Ascending aorta (tissue), 2 donors: ENCODE measurements around the gene MRRF. TPM values are rescaled to one million over a fixed set of nuclear protein-coding genes. Genes with fewer than 3 reads are reported as not detected.
"Not testable (repeated sequence)": the region's sequence is repeated elsewhere in the genome, so short reads cannot be mapped to it uniquely, and the experiment has no call there.

ENCODE experiments used
- DNase-seq, 2 donors: peaks; one replicate each; pipeline ENCODE4 v3.0.0-alpha.2; 2019; ENCODE audit warnings: low spot score in 2 of 2
- H3K27ac ChIP-seq, 2 donors: fragments of 200-600 bp; sonication (generic); one replicate each; pipeline ENCODE4 v1.5.1; 2016 to 2017; ENCODE audit warnings: mild to moderate bottlenecking in 1 of 2
- H3K27me3 ChIP-seq: fragments of 200-600 bp; sonication (generic); one replicate; pipeline ENCODE4 v1.5.1; 2017
- H3K36me3 ChIP-seq, 2 donors: fragments of 200-600 bp; sonication (generic); one replicate each; pipeline ENCODE4 v1.5.1; 2016
- H3K4me1 ChIP-seq, 2 donors: fragments of 200-600 bp; sonication (generic); one replicate each; pipeline ENCODE4 v1.5.1; 2016 to 2017; ENCODE audit warnings: mild to moderate bottlenecking in 1 of 2
- H3K4me3 ChIP-seq, 2 donors: fragments of 200-600 bp; sonication (generic); one replicate each; pipeline ENCODE4 v1.5.1; 2016 to 2017; ENCODE audit warnings: mild to moderate bottlenecking in 1 of 2
- H3K9me3 ChIP-seq, 2 donors: fragments of 200-600 bp; sonication (generic); one replicate each; pipeline ENCODE4 v1.5.1; 2016
- CTCF ChIP-seq, 3 experiments: fragments of 200-600 bp in 2 of 3; fragments of 450-650 bp in 1 of 3; sonication (generic) in 2 of 3; IDR thresholded peaks; one replicate each; pipeline ENCODE4 v1.5.1; 2016 to 2019; ENCODE audit warnings: antibody characterized with exemption in 3 of 3, mild to moderate bottlenecking in 1 of 3, moderate library complexity in 1 of 3
- intact Hi-C: fragments of 100-400 bp; cut with DNase I; formaldehyde crosslinking; loops from one replicate; pipeline ENCODE4 v1.15.1; 2023
- total RNA-seq: library from RNA; depleted of rRNA; stranded (reverse); fragments of >200 nt; gene quantifications from one replicate; pipeline ENCODE4 v1.1.0, GENCODE V29; 2016

The MRRF gene
- total RNA-seq, 1 donor from 2014 or later: 16.1 TPM

DNA sequence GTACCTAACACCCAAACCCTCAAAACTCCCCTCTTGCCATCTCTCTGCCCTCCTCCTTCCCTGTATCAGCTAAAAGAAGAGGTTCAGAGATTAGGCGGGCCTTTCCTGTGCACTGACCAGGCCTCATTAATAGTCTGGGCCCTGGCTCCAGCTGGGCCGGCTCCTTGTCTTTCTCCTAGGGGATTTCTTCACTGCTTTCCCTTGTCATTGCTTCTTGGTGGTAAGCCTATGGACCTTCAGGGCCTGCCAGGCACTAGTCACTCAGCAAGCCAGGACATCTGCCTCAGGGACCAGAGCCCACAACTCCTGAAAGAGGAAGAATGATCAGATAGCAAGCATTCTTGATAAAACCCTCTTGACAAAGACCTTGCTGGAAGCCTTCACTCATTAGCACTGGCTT is 50.9 kb downstream of the MRRF start:
- no peak for DNase-seq
- Histone ChIP-seq H3K27me3 (no peaks in the 10 kb centered on the region), H3K36me3 (peaks cover 16 to 25% of the 10 kb centered on the region in 2 donors), H3K4me1 (peaks cover 0 to 3% of the 10 kb centered on the region in 2 donors), H3K4me3 (no peak overlapping the region), H3K9me3 (no peaks in the 10 kb centered on the region), H3K27ac (no peak overlapping the region)
- no peak for TF ChIP-seq CTCF (IDR thresholded peaks at IDR 0.05)
- intact Hi-C loops: no loop called here

GRCh38 chr9:122318284-122318683 is 53.6 kb downstream of the MRRF start:
- intact Hi-C loops: no loop called here
- TF ChIP-seq CTCF (IDR thresholded peaks at IDR 0.05): no peak
- H3K27ac ChIP-seq: peak overlapping the region; percentile 22 to 31
- no peak overlapping the region for H3K4me3 ChIP-seq
- peaks cover 17 to 26% of the 10 kb centered on the region in 2 donors for H3K36me3 ChIP-seq
- no peak for DNase-seq
- no peaks in the 10 kb centered on the region for H3K9me3 ChIP-seq
- H3K4me1 ChIP-seq: peaks cover 0 to 3% of the 10 kb centered on the region in 2 donors
- no peaks in the 10 kb centered on the region for H3K27me3 ChIP-seq

DNA sequence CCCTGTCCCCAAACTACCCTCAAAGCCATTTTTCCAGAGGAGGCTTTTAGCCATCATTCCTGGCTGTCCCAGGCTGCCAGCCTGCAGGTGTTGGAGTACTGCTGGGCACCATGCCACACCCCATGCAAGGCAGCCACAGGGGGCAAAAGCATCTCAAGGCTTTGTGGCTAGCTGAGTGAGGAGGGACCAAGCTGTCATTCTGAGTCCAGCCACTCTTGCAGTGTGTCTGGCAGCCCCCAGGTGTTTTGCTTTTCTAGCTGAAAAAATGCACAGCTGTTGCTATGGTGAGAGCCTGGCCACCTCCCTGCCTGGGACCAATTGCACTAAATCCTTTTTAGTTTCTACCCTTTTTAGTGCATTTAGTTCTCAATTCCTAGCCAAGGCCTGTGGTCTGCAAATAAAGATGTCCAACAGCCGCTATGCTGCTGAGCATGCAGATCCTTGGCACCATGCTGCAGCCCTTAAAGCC is 55.8 kb downstream of the MRRF start:
- Histone ChIP-seq H3K9me3 (no peaks in the 10 kb centered on the region), H3K27ac (no peak overlapping the region), H3K36me3 (peaks cover 21 to 23% of the 10 kb centered on the region in 2 donors), H3K27me3 (no peaks in the 10 kb centered on the region), H3K4me3 (no peak overlapping the region), H3K4me1 (peaks cover 0 to 3% of the 10 kb centered on the region in 2 donors)
- intact Hi-C loops: no loop called here
- no peak for TF ChIP-seq CTCF (IDR thresholded peaks at IDR 0.05)
- no peak for DNase-seq

GRCh38 chr9:122322553-122322952 is 57.9 kb downstream of the MRRF start:
- no peak for DNase-seq
- no peak overlapping the region for H3K4me3 ChIP-seq
- intact Hi-C loops: no loop called here
- H3K27me3 ChIP-seq: no peaks in the 10 kb centered on the region
- H3K36me3 ChIP-seq: peaks cover 23 to 25% of the 10 kb centered on the region in 2 donors
- H3K9me3 ChIP-seq: no peaks in the 10 kb centered on the region
- H3K4me1 ChIP-seq: peaks cover 0 to 3% of the 10 kb centered on the region in 2 donors
- TF ChIP-seq CTCF (IDR thresholded peaks at IDR 0.05): no peak
- H3K27ac ChIP-seq: no peak overlapping the region

DNA sequence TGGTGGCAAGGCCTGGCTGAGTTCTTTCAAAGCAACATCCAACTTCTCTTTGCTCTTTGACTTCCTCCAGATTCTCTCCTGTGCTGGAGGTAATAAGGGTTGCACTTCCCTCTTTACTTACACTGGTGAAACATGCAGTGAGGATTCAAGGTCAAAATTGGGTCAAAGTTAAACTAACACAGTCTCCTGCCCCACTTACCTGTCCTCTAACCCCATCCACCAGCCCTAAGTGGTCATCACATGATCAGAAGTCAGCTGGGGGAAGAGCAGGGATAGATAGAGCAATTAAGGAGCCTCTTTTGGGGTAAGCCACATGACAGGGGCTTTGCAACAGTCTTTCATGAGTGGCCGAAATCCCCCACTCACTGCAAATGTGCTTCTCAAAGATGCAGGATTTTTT is 60.0 kb downstream of the MRRF start:
- H3K9me3 ChIP-seq, intact Hi-C loops, DNase-seq, H3K27ac ChIP-seq, H3K4me1 ChIP-seq, H3K27me3 ChIP-seq, H3K4me3 ChIP-seq: not testable (repeated sequence)
- H3K36me3 ChIP-seq: peaks cover 23 to 25% of the 10 kb centered on the region in 2 donors

- H3K27me3 ChIP-seq: no peaks in the 10 kb centered on the region
- H3K4me3 ChIP-seq: no peak overlapping the region
- no peak for DNase-seq
- no peaks in the 10 kb centered on the region for H3K9me3 ChIP-seq
- no peaks in the 10 kb centered on the region for H3K4me1 ChIP-seq
- no peak for TF ChIP-seq CTCF (IDR thresholded peaks at IDR 0.05)
- peaks cover 23 to 25% of the 10 kb centered on the region in 2 donors for H3K36me3 ChIP-seq
- no peak overlapping the region for H3K27ac ChIP-seq
- intact Hi-C loops: no loop called here
Measured at GRCh38 chr9:122325124-122325523, 60.4 kb downstream of the MRRF start.
